ENCODE measurements around the gene MYO9A. TPM values are rescaled to one million over a fixed set of nuclear protein-coding genes. Genes with fewer than 3 reads are reported as not detected.

Gene MYO9A
- polyA plus RNA-seq, 1 experiment = 13.1 TPM

- ChIA-PET POLR2A (no interaction called here), CTCF (interaction anchor here (0.8 kb wide), 1 partner anchor 9 kb away, joined by 3 read pairs; no protein-coding TSS in a partner anchor)
- TF ChIP-seq CTCF (IDR thresholded peaks at IDR 0.05; ENCODE audit: insufficient read depth, low read depth, low read length) = no peak
- peaks cover 2% of the 10 kb centered on the region; the same call in 1 of the 2 replicates for H3K27me3 ChIP-seq (ENCODE audit: control insufficient read depth, insufficient read depth, low read length)
- H3K4me3 ChIP-seq (ENCODE audit: low read depth, low read length) = no peak overlapping the region
- no peaks in the 10 kb centered on the region for H3K36me3 ChIP-seq (ENCODE audit: control insufficient read depth, insufficient read depth, low read length)
- DNase-seq (ENCODE audit: low read depth) = no peak
These were observed 306.8 kb downstream of the MYO9A start for GRCh38 chr15:71811036-71811736.

GRCh38 chr15:71810256-71811035, 307.5 kb downstream of the MYO9A start, which contains the start of gene NR2E3:
NR2E3 (plus strand) TSS chr15:71810554; CDS start chr15:71810744, 190 bp downstream.
- no peak for DNase-seq (ENCODE audit: low read depth)
- CTCF ChIA-PET = interaction anchor here (0.8 to 1.2 kb wide), 2 partner anchors 9 to 18 kb away, joined by 3 read pairs; no protein-coding TSS in a partner anchor
- H3K4me3 ChIP-seq (ENCODE audit: low read depth, low read length) = no peak within 1 kb of the TSS
- TF ChIP-seq CTCF (IDR thresholded peaks at IDR 0.05; ENCODE audit: insufficient read depth, low read depth, low read length) = no peak
- POLR2A ChIA-PET = no interaction called here
- H3K36me3 ChIP-seq (ENCODE audit: control insufficient read depth, insufficient read depth, low read length) = no peaks in the 10 kb centered on the region
- H3K27me3 ChIP-seq (ENCODE audit: control insufficient read depth, insufficient read depth, low read length) = peaks cover 2% of the 10 kb centered on the region; the same call in 1 of the 2 replicates

- ChIA-PET CTCF (interaction anchor here (1.2 to 2.9 kb wide), 2 partner anchors 19 to 65 kb away, joined by 3 to 16 read pairs; no protein-coding TSS in a partner anchor), POLR2A (no interaction called here)
- DNase-seq (ENCODE audit: low read depth) = no peak
These were observed 308.6 kb downstream of the MYO9A start for GRCh38 chr15:71809346-71809745.

GRCh38 chr15:71808311-71809020, 309.5 kb downstream of the MYO9A start:
- H3K27me3 ChIP-seq (ENCODE audit: control insufficient read depth, insufficient read depth, low read length) = peaks cover 2% of the 10 kb centered on the region; the same call in 1 of the 2 replicates
- no peaks in the 10 kb centered on the region for H3K36me3 ChIP-seq (ENCODE audit: control insufficient read depth, insufficient read depth, low read length)
- DNase-seq (ENCODE audit: low read depth) = no peak
- no peak overlapping the region for H3K4me3 ChIP-seq (ENCODE audit: low read depth, low read length)
- TF ChIP-seq CTCF (IDR thresholded peaks at IDR 0.05; ENCODE audit: insufficient read depth, low read depth, low read length) = no peak
- ChIA-PET CTCF (interaction anchor here (0.6 to 2.9 kb wide), 4 partner anchors 64 to 835 kb away, joined by 3 to 16 read pairs (median 6); no protein-coding TSS in a partner anchor), POLR2A (interaction anchor here (0.6 kb wide), 1 partner anchor 26 kb away, joined by 3 read pairs; no protein-coding TSS in a partner anchor)

More at GRCh38 chr15:71809346-71809745, 308.6 kb downstream of the MYO9A start:
- Histone ChIP-seq H3K4me3 (ENCODE audit: low read depth, low read length) (no peak overlapping the region), H3K27me3 (ENCODE audit: control insufficient read depth, insufficient read depth, low read length) (peaks cover 2% of the 10 kb centered on the region; the same call in 1 of the 2 replicates), H3K36me3 (ENCODE audit: control insufficient read depth, insufficient read depth, low read length) (no peaks in the 10 kb centered on the region)
- no peak for TF ChIP-seq CTCF (IDR thresholded peaks at IDR 0.05; ENCODE audit: insufficient read depth, low read depth, low read length)

Measured in BJ (cell line).